B cell (primary cell): ENCODE measurements around the gene SKA1. TPM values are rescaled to one million over a fixed set of nuclear protein-coding genes. Genes with fewer than 3 reads are reported as not detected.

Experiments
- ATAC-seq: fragments of 200-7000 bp; cut with Tn5 transposase; one replicate; pipeline ENCODE4 v1.10.0; 2021; ENCODE audit warnings: low read depth, mild to moderate bottlenecking, moderate number of reproducible peaks, moderate library complexity
- CTCF ChIA-PET: fragments of 350-600 bp; sonication (Branson Sonifier 250); formaldehyde crosslinking; loops from one replicate; lab custom pipeline; 2021; ENCODE audit warnings: antibody characterized with exemption, inconsistent platforms; lab: Charles Lee
- POLR2A ChIA-PET: fragments of 350-600 bp; sonication (Branson Sonifier 250); formaldehyde crosslinking; loops from one replicate; lab custom pipeline; 2021; ENCODE audit warnings: antibody characterized with exemption; lab: Charles Lee
- DNase-seq: peaks from one replicate; pipeline ENCODE4 v3.0.0; 2013
- H2AFZ ChIP-seq: 2 replicates; pipeline ENCODE4 v1.6.1; 2012; ENCODE audit warnings: mild to moderate bottlenecking, low read depth, low read length; ENCODE audit not compliant: insufficient read depth, poor library complexity, severe bottlenecking
- H3K27ac ChIP-seq, 2 donors: 1 replicate in 1 of 2; 2 replicates in 1 of 2; pipeline ENCODE4 v1.5.1; 2012 to 2013; ENCODE audit warnings: low read length in 2 of 2, mild to moderate bottlenecking in 2 of 2, moderate library complexity in 1 of 2
- H3K27me3 ChIP-seq, 4 experiments: fragments of 200-600 bp in 1 of 4; sonication (generic) in 1 of 4; replicated peaks in 1 of 4; 1 replicate in 2 of 4; 2 replicates in 2 of 4; pipeline versions ENCODE4 v1.6.1 to v1.7.0; 2013 to 2016; ENCODE audit warnings: low read length in 3 of 4, mild to moderate bottlenecking in 2 of 4, mixed read lengths in 1 of 4, moderate library complexity in 1 of 4; ENCODE audit not compliant: insufficient read depth in 4 of 4, control insufficient read depth in 3 of 4; ENCODE audit errors: control extremely low read depth in 1 of 4
- H3K36me3 ChIP-seq, 2 experiments: replicated peaks in 1 of 2; 1 replicate in 1 of 2; 2 replicates in 1 of 2; pipeline versions ENCODE4 v1.6.1 to v1.7.1; 2013; ENCODE audit warnings: low read length in 1 of 2; ENCODE audit not compliant: insufficient read depth in 2 of 2, control insufficient read depth in 1 of 2; ENCODE audit errors: control extremely low read depth in 1 of 2, extremely low read depth in 1 of 2
- H3K4me1 ChIP-seq, 2 donors: fragments of 200-600 bp in 1 of 2; sonication (generic) in 1 of 2; 1 replicate in 1 of 2; 2 replicates in 1 of 2; pipeline versions ENCODE4 v1.5.1 to v1.6.1; 2013 to 2017; ENCODE audit warnings: low read length in 2 of 2; ENCODE audit not compliant: control insufficient read depth in 2 of 2, insufficient read depth in 2 of 2
- H3K4me2 ChIP-seq: replicated peaks from 2 replicates; pipeline ENCODE3; 2012; ENCODE audit warnings: mild to moderate bottlenecking, low read depth, low read length; ENCODE audit not compliant: poor library complexity, severe bottlenecking
- H3K4me3 ChIP-seq, 5 experiments: fragments of 200-600 bp in 1 of 5; sonication (generic) in 1 of 5; 1 replicate in 3 of 5; 2 replicates in 2 of 5; pipeline versions ENCODE4 v1.5.1 to v1.7.0; 2011 to 2016; ENCODE audit warnings: low read length in 4 of 5, mild to moderate bottlenecking in 4 of 5, low read depth in 2 of 5, control low read depth in 1 of 5, moderate library complexity in 1 of 5; ENCODE audit not compliant: insufficient read depth in 1 of 5; ENCODE audit errors: control extremely low read depth in 1 of 5, extremely low read depth in 1 of 5
- H3K79me2 ChIP-seq: fragments of 200-600 bp; sonication (generic); one replicate; pipeline ENCODE4 v1.6.0; 2016; ENCODE audit warnings: low read length; ENCODE audit not compliant: control insufficient read depth, insufficient read depth
- H3K9ac ChIP-seq: fragments of 200-600 bp; sonication (generic); 2 replicates; pipeline ENCODE4 v1.6.1; 2017; ENCODE audit warnings: mild to moderate bottlenecking, low read length, moderate library complexity
- H3K9me3 ChIP-seq, 3 donors: one replicate each; pipeline versions ENCODE4 v1.6.1 to v1.7.1; 2013; ENCODE audit warnings: low read length in 2 of 3; ENCODE audit not compliant: control insufficient read depth in 2 of 3, insufficient read depth in 1 of 3; ENCODE audit errors: control extremely low read depth in 1 of 3
- H4K20me1 ChIP-seq: 2 replicates; pipeline ENCODE4 v1.6.0; 2012; ENCODE audit warnings: mild to moderate bottlenecking, low read length; ENCODE audit not compliant: insufficient read depth, control insufficient read depth, poor library complexity, severe bottlenecking
- H3K27ac Mint-ChIP-seq: one replicate; pipeline ENCODE4 v1.8.0; 2021; ENCODE audit warnings: mixed read lengths
- H3K27me3 Mint-ChIP-seq: one replicate; pipeline ENCODE4 v1.8.0; 2021; ENCODE audit warnings: mixed read lengths
- H3K4me1 Mint-ChIP-seq: one replicate; pipeline ENCODE4 v1.8.0; 2021; ENCODE audit warnings: mixed read lengths
- H3K4me3 Mint-ChIP-seq: one replicate; pipeline ENCODE4 v1.8.0; 2021; ENCODE audit warnings: mixed read lengths
- H3K9me3 Mint-ChIP-seq: one replicate; pipeline ENCODE4 v1.8.0; 2022; ENCODE audit warnings: mixed read lengths; ENCODE audit not compliant: insufficient read depth
- EZH2 ChIP-seq: IDR thresholded peaks from 2 replicates; pipeline ENCODE4 v1.6.1; 2012; ENCODE audit warnings: borderline replicate concordance, low read depth, mild to moderate bottlenecking, moderate library complexity, low read length; ENCODE audit not compliant: insufficient read depth, poor library complexity, severe bottlenecking
- WGBS: methylation state at CpG from one replicate; pipeline ENCODE4 v1.1.5; 2013; ENCODE audit warnings: missing lambda C conversion rate; ENCODE audit not compliant: insufficient coverage; 5-methylcytosine and 5-hydroxymethylcytosine counted together
- intact Hi-C: fragments of 100-400 bp; cut with micrococcal nuclease; formaldehyde crosslinking; loops from one replicate; pipeline ENCODE4 v1.10.0; 2022
- polyA plus RNA-seq: library from polyadenylated mRNA; depleted of rRNA; stranded (reverse); fragments of >200 nt; gene quantifications from 2 replicates; pipeline ENCODE4 v1.2.3, GENCODE V29; 2012
- total RNA-seq, 2 donors: library from RNA; stranded (reverse); fragments of 120-200 nt in 1 of 2; gene quantifications; 1 replicate in 1 of 2; 2 replicates in 1 of 2; pipeline versions ENCODE4 v1.2.3 to v1.2.4, GENCODE V29; 2013 to 2022
- TF ChIP-seq, protein P1 (sequence below): fragments of 200-600 bp; IDR thresholded peaks from one replicate; pipeline ENCODE4 v1.8.0; 2022; ENCODE audit warnings: antibody characterized with exemption, mild to moderate bottlenecking

Gene SKA1
- total and polyA plus RNA-seq, 2 donors (not counting 1 experiment from before 2014, with no cell fraction given), result 0.28 to 0.52 TPM

DNA sequence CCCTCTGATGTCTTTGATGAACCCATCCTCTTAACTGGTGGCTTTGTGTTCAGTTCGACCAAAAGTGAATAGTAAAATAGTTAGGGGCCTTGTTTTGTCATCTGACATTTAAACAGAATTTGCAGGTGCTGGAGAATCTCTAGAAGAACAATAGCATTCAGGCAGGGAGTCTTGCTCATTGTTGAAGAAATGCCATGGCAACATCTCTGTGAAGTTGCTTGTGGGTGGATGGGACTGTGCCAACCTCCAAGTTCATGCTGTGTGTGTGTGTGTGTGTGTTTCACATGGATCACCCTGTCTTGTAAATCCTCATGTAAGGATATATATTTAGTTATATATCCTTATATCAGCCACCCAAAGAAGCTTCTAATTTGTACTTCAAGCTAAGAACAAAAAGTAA is 66.7 kb downstream of the SKA1 start:
- POLR2A ChIA-PET, result no interaction called here
- H3K4me2 ChIP-seq, result no peak overlapping the region

More for the DNA sequence above, 66.7 kb downstream of the SKA1 start:
- Histone ChIP-seq H3K9ac (no peak overlapping the region), H3K36me3 (no peaks in the 10 kb centered on the region), H3K27ac (no peak overlapping the region), H3K4me3 (no peak overlapping the region), H3K27me3 (no peaks in the 10 kb centered on the region), H3K4me1 (no peaks in the 10 kb centered on the region), H3K79me2 (no peaks in the 10 kb centered on the region), H2AFZ (no peak overlapping the region), H4K20me1 (no peaks in the 10 kb centered on the region), H3K9me3 (peaks cover 0 to 18% (median 8%) of the 10 kb centered on the region in 3 donors)
- Mint-ChIP-seq H3K27ac (no peak overlapping the region), H3K27me3 (peaks cover 6% of the 10 kb centered on the region), H3K4me1 (no peaks in the 10 kb centered on the region), H3K9me3 (peaks cover 4% of the 10 kb centered on the region), H3K4me3 (no peak overlapping the region)
- DNase-seq (no peak), ATAC-seq (no peak)
- intact Hi-C loops, result no loop called here
- WGBS, result 20% methylated on average over 1 of the region's 1 CpG
- no peak for TF ChIP-seq EZH2
- TF ChIP-seq, protein P1, sequence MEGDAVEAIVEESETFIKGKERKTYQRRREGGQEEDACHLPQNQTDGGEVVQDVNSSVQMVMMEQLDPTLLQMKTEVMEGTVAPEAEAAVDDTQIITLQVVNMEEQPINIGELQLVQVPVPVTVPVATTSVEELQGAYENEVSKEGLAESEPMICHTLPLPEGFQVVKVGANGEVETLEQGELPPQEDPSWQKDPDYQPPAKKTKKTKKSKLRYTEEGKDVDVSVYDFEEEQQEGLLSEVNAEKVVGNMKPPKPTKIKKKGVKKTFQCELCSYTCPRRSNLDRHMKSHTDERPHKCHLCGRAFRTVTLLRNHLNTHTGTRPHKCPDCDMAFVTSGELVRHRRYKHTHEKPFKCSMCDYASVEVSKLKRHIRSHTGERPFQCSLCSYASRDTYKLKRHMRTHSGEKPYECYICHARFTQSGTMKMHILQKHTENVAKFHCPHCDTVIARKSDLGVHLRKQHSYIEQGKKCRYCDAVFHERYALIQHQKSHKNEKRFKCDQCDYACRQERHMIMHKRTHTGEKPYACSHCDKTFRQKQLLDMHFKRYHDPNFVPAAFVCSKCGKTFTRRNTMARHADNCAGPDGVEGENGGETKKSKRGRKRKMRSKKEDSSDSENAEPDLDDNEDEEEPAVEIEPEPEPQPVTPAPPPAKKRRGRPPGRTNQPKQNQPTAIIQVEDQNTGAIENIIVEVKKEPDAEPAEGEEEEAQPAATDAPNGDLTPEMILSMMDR, result no peak
- CTCF ChIA-PET, result interaction anchor here (1.0 to 1.9 kb wide), 2 partner anchors 12 to 14 kb away, joined by 3 to 6 read pairs; no protein-coding TSS in a partner anchor

Other genes with a start within 250 kb of the SKA1 start
- 0.24 and 0.30 TPM in 2 replicates for gene MYO5B, start 179.9 kb upstream of the SKA1 start, total RNA-seq
- gene MYO5B, start 179.9 kb upstream of the SKA1 start, polyA plus RNA-seq, result 1.7 and 2.4 TPM in 2 replicates
- 0.75 and 0.79 TPM in 2 replicates for gene CFAP53, start 108.6 kb upstream of the SKA1 start, total RNA-seq
- gene CFAP53, start 108.6 kb upstream of the SKA1 start, polyA plus RNA-seq, result 0.04 and 0.94 TPM in 2 replicates
- gene MBD1, start 93.5 kb upstream of the SKA1 start, total RNA-seq, result 120 and 132 TPM in 2 replicates
- 135 and 149 TPM in 2 replicates for gene MBD1, start 93.5 kb upstream of the SKA1 start, polyA plus RNA-seq
- 136 and 157 TPM in 2 replicates for gene CXXC1, start 87.4 kb upstream of the SKA1 start, total RNA-seq
- 306 and 387 TPM in 2 replicates for gene CXXC1, start 87.4 kb upstream of the SKA1 start, polyA plus RNA-seq
- gene MAPK4, start 185.0 kb downstream of the SKA1 start, total RNA-seq, result not detected in 2 replicates
- gene MAPK4, start 185.0 kb downstream of the SKA1 start, polyA plus RNA-seq, result not detected in 2 replicates